ENCODE results near the gene OPN3.

Gene OPN3

DNA sequence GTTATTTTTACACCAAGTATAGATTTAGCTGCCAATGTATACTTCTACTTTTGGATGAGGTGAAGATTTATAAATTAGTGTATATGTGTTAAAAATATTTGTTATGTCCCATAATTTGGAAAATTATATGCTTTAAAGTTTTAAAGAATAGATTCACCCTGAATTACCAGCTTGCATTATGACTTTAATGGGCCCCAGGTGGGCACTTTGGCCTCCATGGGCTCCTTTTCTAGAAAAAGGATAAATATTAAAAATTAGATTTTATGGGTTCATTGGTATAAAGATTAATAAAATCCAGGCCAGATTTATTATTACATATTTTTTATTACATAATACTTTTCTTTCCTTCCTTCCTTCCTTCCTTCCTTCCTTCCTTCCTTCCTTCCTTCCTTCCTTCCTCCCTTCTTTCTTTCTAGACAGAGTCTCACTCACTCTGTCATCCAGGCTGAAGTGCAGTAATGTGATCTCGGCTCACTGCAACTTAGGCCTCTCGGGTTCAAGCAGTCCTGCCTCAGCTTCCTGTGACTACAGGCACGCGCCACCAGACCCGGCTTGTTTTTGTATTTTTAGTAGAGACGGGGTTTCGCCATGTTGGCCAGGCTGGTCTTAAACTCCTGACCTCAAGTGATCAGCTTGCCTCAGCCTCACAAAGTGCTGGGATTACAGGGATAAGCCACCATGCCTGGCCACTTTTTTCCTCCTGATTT is 86.1 kb downstream of the OPN3 start:
- ChIA-PET CTCF (no interaction called here), POLR2A (no interaction called here)
- no peaks in the 10 kb centered on the region for H3K9me3 ChIP-seq (ENCODE audit: control insufficient read depth, insufficient read depth, low read depth, low read length)
- H3K4me3 ChIP-seq (ENCODE audit: low read depth, low read length) = no peak overlapping the region
- H3K4me1 ChIP-seq (ENCODE audit: control insufficient read depth, insufficient read depth, low read length) = no peaks in the 10 kb centered on the region
- no peak overlapping the region for H3K27ac ChIP-seq (ENCODE audit: extremely low read depth, low read depth, low read length)
- no peak for TF ChIP-seq ZNF76 (tag by site-specific recombination; IDR thresholded peaks at IDR 0.05; ENCODE audit: borderline replicate concordance, low read depth)
- no peak for TF ChIP-seq ZNF423 (tag by site-specific recombination; IDR thresholded peaks at IDR 0.05)
- TF ChIP-seq, protein P1, sequence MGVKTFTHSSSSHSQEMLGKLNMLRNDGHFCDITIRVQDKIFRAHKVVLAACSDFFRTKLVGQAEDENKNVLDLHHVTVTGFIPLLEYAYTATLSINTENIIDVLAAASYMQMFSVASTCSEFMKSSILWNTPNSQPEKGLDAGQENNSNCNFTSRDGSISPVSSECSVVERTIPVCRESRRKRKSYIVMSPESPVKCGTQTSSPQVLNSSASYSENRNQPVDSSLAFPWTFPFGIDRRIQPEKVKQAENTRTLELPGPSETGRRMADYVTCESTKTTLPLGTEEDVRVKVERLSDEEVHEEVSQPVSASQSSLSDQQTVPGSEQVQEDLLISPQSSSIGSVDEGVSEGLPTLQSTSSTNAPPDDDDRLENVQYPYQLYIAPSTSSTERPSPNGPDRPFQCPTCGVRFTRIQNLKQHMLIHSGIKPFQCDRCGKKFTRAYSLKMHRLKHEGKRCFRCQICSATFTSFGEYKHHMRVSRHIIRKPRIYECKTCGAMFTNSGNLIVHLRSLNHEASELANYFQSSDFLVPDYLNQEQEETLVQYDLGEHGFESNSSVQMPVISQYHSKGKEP (tag by site-specific recombination; IDR thresholded peaks at IDR 0.05) = no peak
- no peak for TF ChIP-seq ZBTB21 (tag by site-specific recombination; IDR thresholded peaks at IDR 0.05)
- no peaks in the 10 kb centered on the region for H3K36me3 ChIP-seq (ENCODE audit: control insufficient read depth in 2 of 2, insufficient read depth in 1 of 2, low read length in 2 of 2)

GRCh38 chr1:241551759-241552638 is 88.2 kb downstream of the OPN3 start:
- H3K4me3 ChIP-seq (ENCODE audit: low read depth, low read length) = no peak overlapping the region
- POLR2A ChIA-PET = no interaction called here
- no peak overlapping the region for H3K27ac ChIP-seq (ENCODE audit: extremely low read depth, low read depth, low read length)
- CTCF ChIA-PET = no interaction called here
- no peaks in the 10 kb centered on the region for H3K4me1 ChIP-seq (ENCODE audit: control insufficient read depth, insufficient read depth, low read length)
- no peaks in the 10 kb centered on the region for H3K36me3 ChIP-seq (ENCODE audit: control insufficient read depth in 2 of 2, insufficient read depth in 1 of 2, low read length in 2 of 2)
- TF ChIP-seq ZNF423 (tag by site-specific recombination; IDR thresholded peaks at IDR 0.05) (no peak), ZNF747 (tag by site-specific recombination; IDR thresholded peaks at IDR 0.05) (no peak)
- H3K9me3 ChIP-seq (ENCODE audit: control insufficient read depth, insufficient read depth, low read depth, low read length) = no peaks in the 10 kb centered on the region

DNA sequence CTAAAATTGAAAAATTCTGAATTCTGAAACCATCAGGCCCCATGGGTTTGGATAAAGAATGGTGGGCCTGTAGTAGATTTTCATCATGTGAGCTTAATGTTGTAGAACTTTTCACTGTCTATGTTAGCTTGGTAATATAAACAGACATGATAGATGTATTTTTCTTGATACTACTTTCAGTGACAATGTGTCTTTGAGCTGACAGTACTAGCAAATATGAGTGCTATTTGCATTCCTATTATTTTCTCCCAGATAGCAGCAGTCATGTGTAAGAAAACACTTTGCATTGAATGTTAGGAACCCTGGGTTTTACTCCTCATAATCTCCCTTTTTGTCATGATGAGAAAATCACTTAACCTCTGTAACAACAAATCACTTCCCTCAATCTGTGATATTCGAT is 89.9 kb downstream of the OPN3 start:
- POLR2A ChIA-PET = no interaction called here
- TF ChIP-seq ZNF571 (tag by site-specific recombination; IDR thresholded peaks at IDR 0.05) (no peak), SP2 (tag by site-specific recombination; IDR thresholded peaks at IDR 0.05) (no peak), YY2 (tag by site-specific recombination; IDR thresholded peaks at IDR 0.05) (no peak), ZBTB20 (tag by site-specific recombination; IDR thresholded peaks at IDR 0.05) (no peak), ZNF560 (tag by site-specific recombination; IDR thresholded peaks at IDR 0.05; ENCODE audit: borderline replicate concordance) (no peak), HOXD13 (CRISPR knock-in tag; IDR thresholded peaks at IDR 0.05; ENCODE audit: borderline replicate concordance) (no peak), ZNF404 (tag by site-specific recombination; IDR thresholded peaks at IDR 0.05) (no peak), HOXA7 (CRISPR knock-in tag; IDR thresholded peaks at IDR 0.05; ENCODE audit: borderline replicate concordance) (no peak), ZNF596 (tag by site-specific recombination; IDR thresholded peaks at IDR 0.05) (no peak), ZFP69B (tag by site-specific recombination; IDR thresholded peaks at IDR 0.05) (no peak), ZNF266 (tag by site-specific recombination; IDR thresholded peaks at IDR 0.05; ENCODE audit: low read depth) (no peak), ZNF776 (tag by site-specific recombination; IDR thresholded peaks at IDR 0.05; ENCODE audit: borderline replicate concordance) (no peak), KLF9 (tag by site-specific recombination; IDR thresholded peaks at IDR 0.05; ENCODE audit: low read depth) (no peak), ZNF544 (tag by site-specific recombination; IDR thresholded peaks at IDR 0.05) (no peak), ZEB2 (tag by site-specific recombination; IDR thresholded peaks at IDR 0.05) (no peak), RBAK (tag by site-specific recombination; IDR thresholded peaks at IDR 0.05) (no peak), ZNF302 (tag by site-specific recombination; IDR thresholded peaks at IDR 0.05; ENCODE audit: low read depth) (no peak)
- TF ChIP-seq, protein P2, sequence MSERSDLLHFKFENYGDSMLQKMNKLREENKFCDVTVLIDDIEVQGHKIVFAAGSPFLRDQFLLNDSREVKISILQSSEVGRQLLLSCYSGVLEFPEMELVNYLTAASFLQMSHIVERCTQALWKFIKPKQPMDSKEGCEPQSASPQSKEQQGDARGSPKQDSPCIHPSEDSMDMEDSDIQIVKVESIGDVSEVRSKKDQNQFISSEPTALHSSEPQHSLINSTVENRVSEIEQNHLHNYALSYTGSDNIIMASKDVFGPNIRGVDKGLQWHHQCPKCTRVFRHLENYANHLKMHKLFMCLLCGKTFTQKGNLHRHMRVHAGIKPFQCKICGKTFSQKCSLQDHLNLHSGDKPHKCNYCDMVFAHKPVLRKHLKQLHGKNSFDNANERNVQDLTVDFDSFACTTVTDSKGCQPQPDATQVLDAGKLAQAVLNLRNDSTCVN (tag by site-specific recombination; optimal IDR thresholded peaks at IDR 0.05) = no peak
- TF ChIP-seq, protein P3, sequence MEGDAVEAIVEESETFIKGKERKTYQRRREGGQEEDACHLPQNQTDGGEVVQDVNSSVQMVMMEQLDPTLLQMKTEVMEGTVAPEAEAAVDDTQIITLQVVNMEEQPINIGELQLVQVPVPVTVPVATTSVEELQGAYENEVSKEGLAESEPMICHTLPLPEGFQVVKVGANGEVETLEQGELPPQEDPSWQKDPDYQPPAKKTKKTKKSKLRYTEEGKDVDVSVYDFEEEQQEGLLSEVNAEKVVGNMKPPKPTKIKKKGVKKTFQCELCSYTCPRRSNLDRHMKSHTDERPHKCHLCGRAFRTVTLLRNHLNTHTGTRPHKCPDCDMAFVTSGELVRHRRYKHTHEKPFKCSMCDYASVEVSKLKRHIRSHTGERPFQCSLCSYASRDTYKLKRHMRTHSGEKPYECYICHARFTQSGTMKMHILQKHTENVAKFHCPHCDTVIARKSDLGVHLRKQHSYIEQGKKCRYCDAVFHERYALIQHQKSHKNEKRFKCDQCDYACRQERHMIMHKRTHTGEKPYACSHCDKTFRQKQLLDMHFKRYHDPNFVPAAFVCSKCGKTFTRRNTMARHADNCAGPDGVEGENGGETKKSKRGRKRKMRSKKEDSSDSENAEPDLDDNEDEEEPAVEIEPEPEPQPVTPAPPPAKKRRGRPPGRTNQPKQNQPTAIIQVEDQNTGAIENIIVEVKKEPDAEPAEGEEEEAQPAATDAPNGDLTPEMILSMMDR (tag by site-specific recombination; IDR thresholded peaks at IDR 0.05) = no peak
- no peak overlapping the region for H3K27ac ChIP-seq (ENCODE audit: extremely low read depth, low read depth, low read length)
- H3K36me3 ChIP-seq (ENCODE audit: control insufficient read depth in 2 of 2, insufficient read depth in 1 of 2, low read length in 2 of 2) = no peaks in the 10 kb centered on the region
- CTCF ChIA-PET = no interaction called here
- H3K4me3 ChIP-seq (ENCODE audit: low read depth, low read length) = no peak overlapping the region
- H3K4me1 ChIP-seq (ENCODE audit: control insufficient read depth, insufficient read depth, low read length) = no peaks in the 10 kb centered on the region
- no peaks in the 10 kb centered on the region for H3K9me3 ChIP-seq (ENCODE audit: control insufficient read depth, insufficient read depth, low read depth, low read length)

All from HEK293 (cell line).